Hematopoietic multipotent progenitor cell treated with erythropoietin and hydrocortisone succinate and interleukin-3 and kit ligand, for 8 days (in vitro differentiated cells): ENCODE measurements around the gene DLK2.
A peak's percentile ranks its signal among the peaks of the same experiment; 100 is the strongest.
"Not testable (repeated sequence)": the region's sequence is repeated elsewhere in the genome, so short reads cannot be mapped to it uniquely, and the experiment has no call there.

Experiments
- DNase-seq: peaks from one replicate; pipeline ENCODE4 v3.0.0-alpha.2; 2015

The DLK2 gene, protein sequence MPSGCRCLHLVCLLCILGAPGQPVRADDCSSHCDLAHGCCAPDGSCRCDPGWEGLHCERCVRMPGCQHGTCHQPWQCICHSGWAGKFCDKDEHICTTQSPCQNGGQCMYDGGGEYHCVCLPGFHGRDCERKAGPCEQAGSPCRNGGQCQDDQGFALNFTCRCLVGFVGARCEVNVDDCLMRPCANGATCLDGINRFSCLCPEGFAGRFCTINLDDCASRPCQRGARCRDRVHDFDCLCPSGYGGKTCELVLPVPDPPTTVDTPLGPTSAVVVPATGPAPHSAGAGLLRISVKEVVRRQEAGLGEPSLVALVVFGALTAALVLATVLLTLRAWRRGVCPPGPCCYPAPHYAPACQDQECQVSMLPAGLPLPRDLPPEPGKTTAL

GRCh38 chr6:43455531-43456428 is at the start of gene DLK2:
Gene DLK2 (minus strand): TSS chr6:43455548. CDS start chr6:43454825, 723 bp downstream.
- DNase-seq, result peak; percentile 28

- DNase-seq, result no peak
These were observed 48.1 kb upstream of the DLK2 start for GRCh38 chr6:43503443-43503842.

DNA sequence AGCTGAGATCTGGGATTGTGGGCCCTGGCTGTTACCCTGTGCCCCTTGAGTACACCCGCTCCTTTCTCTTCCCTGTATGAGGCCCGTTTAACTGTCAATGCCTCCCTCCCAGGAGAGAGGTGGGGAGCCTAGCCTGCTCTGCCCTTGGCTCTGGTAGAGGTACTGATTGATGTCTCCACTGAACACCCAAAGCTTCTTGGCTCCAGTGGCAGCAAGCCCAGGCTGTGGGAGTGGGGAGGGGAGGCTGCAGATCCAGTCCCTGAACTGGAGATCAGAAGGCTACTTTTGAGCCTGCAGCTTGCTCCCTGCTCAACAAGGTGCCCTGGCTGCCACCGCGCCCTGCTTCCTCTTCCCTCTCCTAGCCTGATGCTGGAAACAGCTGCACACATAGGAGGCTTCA is 47.3 kb upstream of the DLK2 start:
- no peak for DNase-seq

DNA sequence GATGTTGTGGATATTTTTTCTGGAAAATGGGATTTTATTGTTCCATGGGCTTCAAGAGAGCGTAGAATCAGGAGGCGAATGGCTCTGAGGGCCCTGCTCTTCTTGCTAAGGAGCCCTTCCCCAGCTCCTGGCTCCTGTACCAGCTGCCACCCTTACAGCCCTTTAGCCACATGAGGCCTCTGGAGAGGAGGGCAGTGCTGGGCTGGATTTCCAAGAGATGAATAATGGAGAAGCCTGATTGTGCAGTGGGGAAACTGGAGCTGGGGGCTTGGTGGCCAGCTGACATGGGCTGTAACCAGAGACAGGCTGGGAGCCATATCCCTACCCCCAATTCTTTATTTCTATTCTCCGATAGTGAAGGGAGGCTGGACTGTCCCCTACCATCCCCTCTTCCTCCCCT is 45.6 kb upstream of the DLK2 start:
- no peak for DNase-seq

DNA sequence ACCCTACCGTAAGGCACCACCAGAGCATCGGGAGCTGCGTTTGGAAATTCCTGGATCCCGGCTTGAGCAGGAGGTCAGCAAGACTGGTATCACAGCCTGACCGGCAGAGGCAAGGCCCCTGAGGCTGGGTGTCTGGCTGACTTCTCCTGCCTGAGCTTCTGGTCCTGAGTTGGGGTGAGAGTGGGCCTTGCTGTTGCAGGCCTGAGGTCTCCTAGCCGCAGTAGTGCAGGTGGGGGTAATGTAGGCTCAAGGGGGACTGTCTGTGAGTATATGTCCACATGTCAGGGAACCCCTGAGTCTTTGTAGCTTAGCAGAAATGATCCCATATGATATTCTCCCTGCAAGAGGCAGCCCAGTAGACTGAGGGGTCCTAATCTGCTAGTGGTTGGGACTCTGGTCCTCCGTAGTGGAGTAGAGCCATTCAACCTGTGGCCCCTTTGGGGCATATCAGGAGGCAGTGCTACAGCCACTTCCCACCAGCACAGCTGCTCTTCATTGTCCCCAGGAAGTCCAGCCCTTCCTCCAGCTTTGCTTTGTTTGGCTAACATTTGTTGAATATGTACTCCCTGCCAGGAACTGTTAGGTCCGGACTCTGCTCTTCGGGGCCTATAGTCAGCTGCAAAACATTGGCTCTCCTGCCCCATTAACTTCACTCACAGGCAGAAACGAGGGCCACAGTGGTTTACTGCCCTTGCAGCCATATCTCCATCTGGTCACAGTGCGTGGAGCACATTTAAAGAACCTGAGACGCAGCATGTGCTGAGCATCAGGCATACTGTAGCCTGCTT is 43.9 kb upstream of the DLK2 start:
- no peak for DNase-seq

GRCh38 chr6:43498291-43498690 is 42.9 kb upstream of the DLK2 start:
- DNase-seq, result not testable (repeated sequence)

DNA sequence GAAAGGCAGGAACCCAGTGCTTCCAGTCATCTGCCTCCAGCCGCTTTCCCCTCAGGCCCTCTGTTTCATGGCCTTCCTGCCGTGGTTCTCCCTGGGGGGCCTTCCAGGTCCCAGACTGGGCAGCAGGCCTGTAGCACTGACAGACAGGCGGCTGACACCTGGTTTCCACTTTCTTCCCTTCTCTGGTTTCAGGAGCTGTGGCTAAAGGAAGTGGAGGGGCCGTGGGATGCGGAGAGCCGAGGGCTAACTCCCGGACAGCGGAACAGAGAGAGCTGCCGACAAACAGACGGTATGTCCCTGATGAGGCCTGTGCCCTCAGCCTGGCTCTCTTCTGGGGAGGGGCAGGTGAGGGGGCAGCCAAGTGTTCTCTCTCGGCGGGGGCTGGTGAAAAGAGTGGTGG is 42.3 kb upstream of the DLK2 start:
- no peak for DNase-seq

GRCh38 chr6:43497129-43497396 is 41.7 kb upstream of the DLK2 start:
- DNase-seq, result no peak

- no peak for DNase-seq
These were observed 41.2 kb upstream of the DLK2 start for GRCh38 chr6:43496370-43497128.

- DNase-seq, result no peak
These were observed 40.1 kb upstream of the DLK2 start for GRCh38 chr6:43495409-43495941.

- no peak for DNase-seq
These were observed 39.4 kb upstream of the DLK2 start for GRCh38 chr6:43494766-43495165.

DNA sequence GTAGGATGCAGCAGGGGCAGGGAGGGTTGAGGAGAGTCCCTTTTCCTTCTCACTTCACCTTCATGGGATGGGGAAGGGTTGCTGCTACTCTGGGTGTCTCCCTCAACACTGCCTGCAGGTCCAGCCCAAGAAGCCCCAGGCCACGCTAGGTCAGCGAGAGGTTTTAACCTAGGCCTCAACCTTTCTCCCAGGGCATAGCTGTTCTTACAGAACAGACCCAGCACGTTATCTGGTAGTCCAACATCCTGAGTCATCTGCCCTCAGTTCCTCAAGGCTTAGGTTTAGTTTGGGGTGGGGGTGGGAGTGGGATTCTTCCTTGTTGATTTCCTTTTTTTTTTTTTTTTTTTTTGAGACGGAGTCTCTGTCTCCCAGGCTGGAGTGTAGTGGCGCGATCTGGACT is 39.0 kb upstream of the DLK2 start:
- no peak for DNase-seq

DNA sequence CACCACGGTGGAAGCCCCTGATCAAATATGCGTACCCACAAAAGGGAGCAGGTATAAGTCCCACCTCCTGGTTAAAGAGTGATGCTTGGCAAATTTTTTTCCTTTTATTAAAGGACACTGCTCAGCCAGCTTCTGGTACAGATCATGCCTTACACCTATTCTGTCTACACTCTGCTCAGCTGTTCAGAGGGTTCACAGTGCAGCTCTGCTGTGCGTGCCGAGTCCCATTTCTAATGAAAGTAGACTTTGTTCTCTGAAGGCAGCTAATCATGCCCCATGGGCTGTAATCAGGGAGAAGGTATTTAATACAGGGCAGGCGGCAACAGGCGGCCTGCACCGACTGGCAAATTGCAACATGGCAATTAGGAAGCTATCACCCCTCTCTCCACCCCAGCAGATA is 38.5 kb upstream of the DLK2 start:
- no peak for DNase-seq

DNA sequence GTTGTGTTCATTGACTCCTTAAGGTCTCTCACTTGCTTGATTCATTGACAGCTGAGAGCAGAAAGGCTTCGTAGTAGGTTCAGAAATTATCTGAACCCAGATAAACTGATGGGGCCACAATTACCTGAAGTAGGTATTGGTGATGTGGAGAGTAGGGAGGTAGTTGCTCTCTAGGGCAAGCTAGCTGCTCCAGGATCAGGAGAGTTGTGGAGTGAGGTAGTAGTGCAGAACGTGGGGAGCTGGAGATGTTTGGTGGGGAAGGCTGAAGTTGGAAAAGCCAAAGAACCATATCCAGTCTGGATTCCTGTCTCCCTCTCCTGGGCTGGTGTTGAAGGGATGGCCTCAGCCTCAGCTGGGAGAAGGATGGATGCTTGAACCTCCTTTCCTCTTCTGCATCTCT is 37.9 kb upstream of the DLK2 start:
- no peak for DNase-seq

DNA sequence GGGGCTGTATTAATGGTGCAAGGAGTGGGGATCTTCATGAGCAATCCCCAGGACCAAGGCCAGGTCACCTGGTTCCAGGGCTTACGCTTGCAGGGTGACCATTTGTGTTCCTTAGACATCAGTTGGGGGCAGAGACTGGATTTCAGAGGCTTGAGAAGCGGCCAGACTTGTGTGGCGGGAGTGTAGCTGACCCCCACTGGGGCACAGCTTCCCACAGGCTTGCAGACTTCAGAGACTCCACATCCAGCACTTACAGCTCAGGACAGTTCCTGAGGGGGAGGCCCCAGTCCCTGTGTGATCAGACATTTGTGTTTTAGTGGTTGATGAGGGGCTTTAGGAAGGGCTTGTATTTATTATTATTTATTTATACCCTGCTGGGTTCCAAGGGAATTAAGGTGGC is 37.3 kb upstream of the DLK2 start:
- no peak for DNase-seq

- DNase-seq, result no peak
These were observed 36.7 kb upstream of the DLK2 start for GRCh38 chr6:43491750-43492661.

DNA sequence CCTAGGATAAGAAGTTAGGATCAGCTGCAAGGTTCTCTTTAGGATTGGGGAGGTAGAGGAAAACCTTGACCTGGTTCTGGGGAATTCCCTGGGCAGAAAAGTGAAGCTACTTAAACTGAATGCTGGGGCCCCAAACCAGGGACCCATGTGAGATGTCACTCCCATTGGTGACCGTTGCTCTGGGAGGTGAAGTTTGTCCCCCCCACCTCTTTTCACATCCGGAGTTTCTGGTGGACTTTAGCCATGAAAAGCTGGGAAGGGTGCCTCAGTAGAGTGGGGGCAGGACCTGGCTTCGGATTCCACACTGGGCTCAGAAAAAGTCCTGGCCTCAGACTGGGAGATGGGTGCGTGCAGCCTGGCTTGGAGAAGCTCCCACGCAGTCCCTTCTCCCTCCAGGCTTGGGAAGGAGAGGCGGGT is 35.2 kb upstream of the DLK2 start:
- no peak for DNase-seq

DNA sequence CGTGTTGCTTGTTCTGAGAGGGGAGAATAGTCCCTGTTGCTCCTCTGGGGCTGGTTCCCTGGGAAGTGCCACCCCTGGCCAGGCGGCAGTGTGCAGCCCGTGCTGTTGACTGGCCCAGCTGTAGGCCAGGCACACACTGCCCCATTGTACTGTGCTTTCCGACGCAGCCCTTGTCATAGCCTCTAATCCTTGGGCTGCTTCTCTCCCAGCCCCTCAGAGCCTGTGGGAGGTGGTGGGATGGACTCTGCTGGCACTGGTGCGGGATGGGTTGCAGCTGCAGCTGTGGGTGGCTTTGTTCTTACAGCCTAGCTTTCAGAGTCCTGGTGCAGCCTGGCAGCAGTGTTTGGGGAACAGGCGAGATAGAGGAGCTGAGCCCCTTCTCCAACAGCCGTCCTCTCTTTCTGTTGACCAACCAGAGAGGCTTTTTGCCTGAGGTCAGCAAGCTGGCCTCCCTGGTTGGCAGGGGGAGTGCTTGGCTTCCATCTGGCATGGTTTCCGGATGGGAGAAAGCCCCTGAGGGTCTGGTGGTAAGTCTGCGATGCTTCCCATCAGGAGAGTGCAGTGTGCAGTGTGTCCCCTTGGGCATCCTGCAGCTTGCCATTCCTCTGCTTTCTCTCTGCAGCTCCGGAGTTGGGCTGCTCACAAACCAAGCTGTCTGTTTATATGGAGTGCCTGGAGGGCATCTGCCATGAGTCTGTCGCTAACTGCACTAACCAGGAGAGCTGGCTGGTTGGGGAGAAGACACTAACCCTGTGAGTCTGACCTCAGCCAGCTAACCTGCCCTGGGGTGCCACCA is 34.1 kb upstream of the DLK2 start:
- no peak for DNase-seq

DNA sequence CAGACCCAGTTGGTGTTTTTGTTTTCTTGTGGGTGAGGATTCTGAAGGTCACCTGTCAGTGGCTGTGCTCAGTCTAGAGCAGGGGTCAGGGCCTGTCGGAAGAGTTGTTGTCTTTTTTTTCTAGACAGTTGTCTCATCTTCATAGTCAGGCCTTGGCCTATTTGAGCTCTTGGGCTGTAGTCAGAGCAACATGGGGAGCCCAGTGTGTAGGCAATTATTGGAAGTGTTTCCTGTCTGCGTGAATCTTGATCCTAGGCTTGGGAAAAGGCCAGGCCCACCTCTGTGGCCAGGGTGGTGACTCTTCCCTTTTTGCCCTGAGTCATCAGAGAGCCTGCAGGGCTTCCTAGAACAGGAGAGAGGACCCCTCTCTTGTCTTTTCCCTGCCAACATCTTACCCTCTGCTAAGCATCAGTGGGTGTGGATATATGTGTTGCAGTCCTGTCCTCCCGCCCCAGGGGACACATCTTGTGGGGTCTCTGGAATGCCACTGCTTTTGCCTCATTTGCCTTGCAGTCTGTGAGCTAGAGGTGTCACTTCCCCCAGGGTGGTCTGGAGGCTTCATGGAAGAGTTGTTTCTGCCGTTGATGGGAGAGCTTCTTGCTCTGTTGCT is 33.4 kb upstream of the DLK2 start:
- DNase-seq, result no peak

GRCh38 chr6:43481591-43482236 is 26.4 kb upstream of the DLK2 start:
- DNase-seq, result no peak
